Measurements from ENCODE around the gene GLP1R. TPM values are rescaled to one million over a fixed set of nuclear protein-coding genes. Genes with fewer than 3 reads are reported as not detected.
"Not testable (repeated sequence)": the region's sequence is repeated elsewhere in the genome, so short reads cannot be mapped to it uniquely, and the experiment has no call there.

GLP1R gene
- total and polyA plus RNA-seq, 4 donors, result not detected

DNA sequence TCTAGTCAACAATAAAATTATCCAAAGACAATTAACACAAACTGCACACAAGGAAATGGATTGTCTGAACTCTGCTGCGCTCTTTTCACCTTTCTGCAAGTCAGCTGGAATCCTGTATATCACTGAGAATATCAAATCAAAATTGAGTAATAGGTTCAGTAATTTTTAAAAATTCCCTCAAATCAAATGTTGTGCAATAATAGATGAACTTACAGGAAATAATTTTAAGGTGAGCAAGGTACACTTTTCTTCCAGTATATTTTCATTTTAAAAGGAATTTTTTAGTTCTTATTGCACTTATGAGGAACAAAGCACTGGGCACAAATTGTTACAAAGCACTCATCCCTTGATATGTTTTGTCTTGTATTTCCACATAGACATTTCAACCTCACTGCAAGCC lies 65.2 kb downstream of the GLP1R start:
- intact Hi-C loops (cut with DNase I), result no loop called here
- 90 to 95% methylated on average over 1 of the region's 1 CpG for WGBS, 2 donors
- Histone ChIP-seq H3K4me3 (ENCODE audit: low read length in 2 of 2) (peak overlapping the region in 1 of 2 donors; percentile 86), H3K4me1 (ENCODE audit: control insufficient read depth in 1 of 2, insufficient read depth in 2 of 2, low read length in 2 of 2) (no peaks in the 10 kb centered on the region), H3K9me3 (ENCODE audit: control insufficient read depth, low read length) (no peaks in the 10 kb centered on the region), H3K27ac (ENCODE audit: low read depth in 1 of 2, low read length in 2 of 2) (no peak overlapping the region), H3K36me3 (ENCODE audit: control insufficient read depth in 1 of 2, insufficient read depth in 2 of 2, low read length in 1 of 2) (no peaks in the 10 kb centered on the region), H3K27me3 (ENCODE audit: control insufficient read depth in 1 of 2, insufficient read depth in 2 of 2, low read length in 1 of 2) (no peaks in the 10 kb centered on the region)
- ATAC-seq (ENCODE audit: low FRiP score), result no peak
- no peak for DNase-seq

GRCh38 chr6:39114388-39114703 lies 65.8 kb downstream of the GLP1R start:
- peak overlapping the region; percentile 84 to 86 for H3K4me3 ChIP-seq (ENCODE audit: low read length in 2 of 2)
- no peaks in the 10 kb centered on the region for H3K27me3 ChIP-seq (ENCODE audit: control insufficient read depth in 1 of 2, insufficient read depth in 2 of 2, low read length in 1 of 2)
- no peaks in the 10 kb centered on the region for H3K9me3 ChIP-seq (ENCODE audit: control insufficient read depth, low read length)
- WGBS, 2 donors, result 2% methylated on average over 11 of the region's 11 CpGs
- DNase-seq, result no peak
- H3K4me1 ChIP-seq (ENCODE audit: control insufficient read depth in 1 of 2, insufficient read depth in 2 of 2, low read length in 2 of 2), result no peaks in the 10 kb centered on the region
- no peaks in the 10 kb centered on the region for H3K36me3 ChIP-seq (ENCODE audit: control insufficient read depth in 1 of 2, insufficient read depth in 2 of 2, low read length in 1 of 2)
- ATAC-seq (ENCODE audit: low FRiP score), result peak; percentile 17
- peak overlapping the region in 1 of 2 donors; percentile 76 for H3K27ac ChIP-seq (ENCODE audit: low read depth in 1 of 2, low read length in 2 of 2)
- intact Hi-C loops (cut with DNase I), result no loop called here

DNA sequence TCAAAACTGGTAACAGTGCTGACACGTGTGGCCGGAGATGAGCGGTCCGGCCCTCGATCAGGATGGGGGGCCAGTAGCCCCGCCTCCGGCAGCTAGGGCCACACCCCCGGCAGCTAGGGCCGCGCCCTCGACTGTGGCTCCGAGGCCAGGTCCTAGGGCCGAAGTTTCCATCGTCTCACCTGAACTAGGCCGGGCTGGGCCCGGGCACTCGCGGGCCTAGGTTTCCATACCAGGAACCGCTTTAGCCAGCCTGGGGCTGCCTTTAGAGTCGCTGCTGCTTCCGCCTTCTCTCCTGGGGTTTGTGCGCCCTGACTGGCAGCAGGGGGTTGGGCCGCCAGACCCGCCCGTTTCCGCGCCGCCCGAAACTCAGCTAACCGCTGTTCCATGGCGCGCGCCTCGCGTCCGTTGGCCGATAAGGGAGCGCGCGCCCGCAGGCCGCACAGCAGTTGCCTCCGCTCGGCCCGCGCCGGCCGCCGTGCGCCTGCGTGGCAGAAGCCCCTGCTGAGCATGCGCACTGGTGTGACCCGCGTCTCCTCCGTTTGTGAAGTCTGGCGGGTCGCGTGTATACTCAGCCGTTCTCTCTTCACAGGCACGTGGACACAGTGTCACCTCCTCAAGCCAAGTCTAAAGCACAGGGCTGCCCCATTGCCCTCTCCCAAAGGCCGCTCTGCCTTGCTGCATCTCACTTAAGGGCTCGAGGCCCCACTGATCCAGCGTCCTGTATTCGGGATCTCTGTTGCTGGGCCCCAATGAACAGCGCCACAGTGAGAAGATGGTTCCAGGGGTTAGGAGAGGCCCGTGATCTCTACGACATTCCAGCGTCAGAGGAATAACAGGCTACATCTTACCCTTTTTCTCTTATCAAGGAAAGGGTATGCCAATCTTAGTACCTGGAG lies 66.4 kb downstream of the GLP1R start, which contains the start of gene SAYSD1:
Gene SAYSD1 (minus strand): TSS at position 483 of the 896 bp plus-strand sequence. CDS start 97 bp downstream, at position 386.
- Histone ChIP-seq H3K27me3 (ENCODE audit: control insufficient read depth in 1 of 2, insufficient read depth in 2 of 2, low read length in 1 of 2) (no peaks in the 10 kb centered on the region), H3K4me1 (ENCODE audit: control insufficient read depth in 1 of 2, insufficient read depth in 2 of 2, low read length in 2 of 2) (no peaks in the 10 kb centered on the region), H3K27ac (ENCODE audit: low read depth in 1 of 2, low read length in 2 of 2) (peak within 1 kb of the TSS; percentile 9 to 76), H3K9me3 (ENCODE audit: control insufficient read depth, low read length) (no peaks in the 10 kb centered on the region), H3K36me3 (ENCODE audit: control insufficient read depth in 1 of 2, insufficient read depth in 2 of 2, low read length in 1 of 2) (no peaks in the 10 kb centered on the region), H3K4me3 (ENCODE audit: low read length in 2 of 2) (peak within 1 kb of the TSS; percentile 84 to 86)
- intact Hi-C loops (cut with DNase I), result no loop called here
- ATAC-seq (ENCODE audit: low FRiP score) (peak; percentile 98), DNase-seq (peak; percentile 95 to 97)
- WGBS, 2 donors, result 1% methylated on average over 68 of the region's 68 CpGs

DNA sequence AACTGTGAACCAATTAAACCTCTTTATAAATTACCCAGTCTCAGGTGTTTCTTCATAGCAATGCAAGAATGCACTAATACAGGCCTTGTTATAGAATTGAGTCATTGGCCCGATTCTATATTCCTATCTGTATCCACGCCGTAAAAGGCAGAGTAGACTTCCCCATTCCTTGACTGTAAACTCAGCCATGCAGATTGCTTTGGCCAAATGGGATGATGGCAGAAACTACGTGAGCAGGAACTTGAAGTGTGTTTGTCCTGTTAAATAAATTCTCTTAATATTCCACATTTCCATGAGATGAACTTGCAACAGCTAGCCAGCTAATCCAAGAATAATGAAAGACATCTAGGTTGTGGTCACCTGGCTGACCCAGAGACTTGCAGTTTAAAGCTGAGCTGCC lies 70.3 kb downstream of the GLP1R start:
- WGBS, 2 donors, result 84 to 90% methylated on average over 4 of the region's 4 CpGs
- no peaks in the 10 kb centered on the region for H3K27me3 ChIP-seq (ENCODE audit: control insufficient read depth in 1 of 2, insufficient read depth in 2 of 2, low read length in 1 of 2)
- no peaks in the 10 kb centered on the region for H3K4me1 ChIP-seq (ENCODE audit: control insufficient read depth in 1 of 2, insufficient read depth in 2 of 2, low read length in 2 of 2)
- H3K27ac ChIP-seq (ENCODE audit: low read depth in 1 of 2, low read length in 2 of 2), result no peak overlapping the region
- H3K36me3 ChIP-seq (ENCODE audit: control insufficient read depth in 1 of 2, insufficient read depth in 2 of 2, low read length in 1 of 2), result no peaks in the 10 kb centered on the region
- DNase-seq, result no peak
- H3K4me3 ChIP-seq (ENCODE audit: low read length in 2 of 2), result no peak overlapping the region
- intact Hi-C loops (cut with DNase I), result no loop called here
- no peak for ATAC-seq (ENCODE audit: low FRiP score)
- no peaks in the 10 kb centered on the region for H3K9me3 ChIP-seq (ENCODE audit: control insufficient read depth, low read length)

DNA sequence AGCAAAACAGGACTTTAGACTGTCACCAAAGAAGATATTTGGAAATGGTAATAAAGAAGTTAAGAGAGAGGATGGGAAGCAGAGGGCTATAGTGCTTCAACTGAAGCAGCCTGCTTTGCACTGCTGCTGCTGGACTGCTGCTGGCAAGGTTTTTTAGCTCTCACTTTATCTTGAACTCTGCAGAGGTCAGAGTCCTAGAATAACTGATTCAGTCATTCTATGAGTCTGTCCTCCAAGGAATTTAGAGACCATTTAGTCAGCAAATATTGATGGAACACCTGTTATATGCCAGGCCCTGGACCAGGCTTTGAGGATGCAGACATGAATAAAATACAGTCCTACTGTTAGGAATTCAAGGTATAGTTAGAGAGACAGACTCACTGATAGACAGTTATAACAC lies 75.5 kb downstream of the GLP1R start:
- Histone ChIP-seq H3K4me1 (ENCODE audit: control insufficient read depth in 1 of 2, insufficient read depth in 2 of 2, low read length in 2 of 2) (no peaks in the 10 kb centered on the region), H3K27me3 (ENCODE audit: control insufficient read depth in 1 of 2, insufficient read depth in 2 of 2, low read length in 1 of 2) (no peaks in the 10 kb centered on the region), H3K4me3 (ENCODE audit: low read length in 2 of 2) (no peak overlapping the region), H3K36me3 (ENCODE audit: control insufficient read depth in 1 of 2, insufficient read depth in 2 of 2, low read length in 1 of 2) (peaks cover 0 to 2% of the 10 kb centered on the region in 2 donors), H3K9me3 (ENCODE audit: control insufficient read depth, low read length) (no peaks in the 10 kb centered on the region), H3K27ac (ENCODE audit: low read depth in 1 of 2, low read length in 2 of 2) (no peak overlapping the region)
- ATAC-seq (ENCODE audit: low FRiP score) (no peak), DNase-seq (no peak)
- intact Hi-C loops (cut with DNase I), result no loop called here

DNA sequence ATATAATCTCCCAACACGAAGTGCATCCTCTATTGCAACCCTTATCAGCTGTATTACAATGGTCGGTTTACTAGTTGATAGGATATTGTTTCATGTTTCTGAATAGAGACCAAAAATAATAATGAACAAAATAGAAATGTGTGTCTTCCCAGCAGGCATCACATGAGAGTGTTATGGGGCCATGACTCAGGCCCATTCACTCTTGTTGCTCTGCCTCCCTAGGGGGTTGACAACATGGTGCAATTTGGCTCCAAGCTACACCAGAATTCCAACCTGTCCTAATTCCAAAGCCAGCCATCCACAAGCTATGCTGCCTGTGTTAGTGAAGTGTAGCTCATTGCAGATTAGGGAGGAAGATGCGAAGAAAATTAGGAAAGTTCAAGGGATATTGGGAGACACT lies 79.5 kb downstream of the GLP1R start:
- ATAC-seq (ENCODE audit: low FRiP score) (peak; percentile 15), DNase-seq (no peak)
- intact Hi-C loops (cut with DNase I), result no loop called here
- H3K9me3 ChIP-seq (ENCODE audit: control insufficient read depth, low read length), result no peaks in the 10 kb centered on the region
- H3K4me1 ChIP-seq (ENCODE audit: control insufficient read depth in 1 of 2, insufficient read depth in 2 of 2, low read length in 2 of 2), result no peaks in the 10 kb centered on the region
- no peak overlapping the region for H3K27ac ChIP-seq (ENCODE audit: low read depth in 1 of 2, low read length in 2 of 2)
- H3K4me3 ChIP-seq (ENCODE audit: low read length in 2 of 2), result no peak overlapping the region
- H3K36me3 ChIP-seq (ENCODE audit: control insufficient read depth in 1 of 2, insufficient read depth in 2 of 2, low read length in 1 of 2), result peaks cover 0 to 2% of the 10 kb centered on the region in 2 donors
- H3K27me3 ChIP-seq (ENCODE audit: control insufficient read depth in 1 of 2, insufficient read depth in 2 of 2, low read length in 1 of 2), result no peaks in the 10 kb centered on the region
- WGBS, 2 donors, result 66 to 75% methylated on average over 3 of the region's 3 CpGs

DNA sequence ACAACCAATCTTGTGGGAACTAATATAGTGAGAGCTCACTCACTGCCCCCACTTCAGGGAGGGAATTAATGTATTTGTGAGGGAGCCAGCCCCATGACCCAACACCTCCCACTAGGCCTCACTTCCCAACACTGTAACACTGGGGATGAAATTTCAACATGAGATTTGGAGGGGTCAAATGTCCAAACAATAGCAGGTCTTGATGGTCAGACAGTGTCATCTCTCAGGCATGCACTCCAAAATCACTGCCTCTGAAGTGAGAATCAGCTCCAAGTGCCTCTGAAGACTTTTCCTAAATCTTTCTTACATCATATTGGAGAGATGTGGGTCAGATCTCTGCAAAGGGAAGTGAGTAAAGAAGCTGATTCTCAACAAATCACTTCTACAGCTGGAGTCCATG lies 80.3 kb downstream of the GLP1R start:
- intact Hi-C loops (cut with DNase I), result no loop called here
- Histone ChIP-seq H3K4me3 (ENCODE audit: low read length in 2 of 2) (no peak overlapping the region), H3K9me3 (ENCODE audit: control insufficient read depth, low read length) (peaks cover 1% of the 10 kb centered on the region), H3K36me3 (ENCODE audit: control insufficient read depth in 1 of 2, insufficient read depth in 2 of 2, low read length in 1 of 2) (peaks cover 0 to 2% of the 10 kb centered on the region in 2 donors), H3K27ac (ENCODE audit: low read depth in 1 of 2, low read length in 2 of 2) (no peak overlapping the region), H3K4me1 (ENCODE audit: control insufficient read depth in 1 of 2, insufficient read depth in 2 of 2, low read length in 2 of 2) (no peaks in the 10 kb centered on the region), H3K27me3 (ENCODE audit: control insufficient read depth in 1 of 2, insufficient read depth in 2 of 2, low read length in 1 of 2) (no peaks in the 10 kb centered on the region)
- no peak for DNase-seq
- no peak for ATAC-seq (ENCODE audit: low FRiP score)

DNA sequence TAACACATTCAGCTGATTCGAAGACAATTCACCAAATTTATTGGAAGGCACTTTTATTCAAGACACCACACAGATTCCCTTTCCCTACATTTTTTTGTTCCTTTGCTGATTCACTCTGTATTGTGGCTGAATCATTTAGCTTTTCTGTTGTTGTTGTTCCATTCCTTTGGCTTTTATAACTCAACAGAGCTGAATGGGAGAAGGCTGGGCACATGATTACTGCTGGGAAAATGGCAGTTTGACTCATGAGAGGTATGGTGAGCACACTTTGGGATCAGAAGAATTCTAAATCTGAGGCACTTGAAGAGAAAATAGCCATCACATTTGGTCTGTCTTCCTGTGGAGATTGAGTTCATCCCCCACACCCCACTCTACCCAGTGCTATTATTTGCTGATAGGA lies 82.1 kb downstream of the GLP1R start:
- Histone ChIP-seq H3K4me1 (ENCODE audit: control insufficient read depth in 1 of 2, insufficient read depth in 2 of 2, low read length in 2 of 2) (no peaks in the 10 kb centered on the region), H3K27me3 (ENCODE audit: control insufficient read depth in 1 of 2, insufficient read depth in 2 of 2, low read length in 1 of 2) (no peaks in the 10 kb centered on the region), H3K9me3 (ENCODE audit: control insufficient read depth, low read length) (peaks cover 1% of the 10 kb centered on the region), H3K36me3 (ENCODE audit: control insufficient read depth in 1 of 2, insufficient read depth in 2 of 2, low read length in 1 of 2) (peaks cover 0 to 2% of the 10 kb centered on the region in 2 donors), H3K27ac (ENCODE audit: low read depth in 1 of 2, low read length in 2 of 2) (no peak overlapping the region), H3K4me3 (ENCODE audit: low read length in 2 of 2) (no peak overlapping the region)
- ATAC-seq (ENCODE audit: low FRiP score) (no peak), DNase-seq (no peak)
- WGBS, 2 donors, result 93 to 94% methylated on average over 1 of the region's 1 CpG
- intact Hi-C loops (cut with DNase I), result no loop called here

DNA sequence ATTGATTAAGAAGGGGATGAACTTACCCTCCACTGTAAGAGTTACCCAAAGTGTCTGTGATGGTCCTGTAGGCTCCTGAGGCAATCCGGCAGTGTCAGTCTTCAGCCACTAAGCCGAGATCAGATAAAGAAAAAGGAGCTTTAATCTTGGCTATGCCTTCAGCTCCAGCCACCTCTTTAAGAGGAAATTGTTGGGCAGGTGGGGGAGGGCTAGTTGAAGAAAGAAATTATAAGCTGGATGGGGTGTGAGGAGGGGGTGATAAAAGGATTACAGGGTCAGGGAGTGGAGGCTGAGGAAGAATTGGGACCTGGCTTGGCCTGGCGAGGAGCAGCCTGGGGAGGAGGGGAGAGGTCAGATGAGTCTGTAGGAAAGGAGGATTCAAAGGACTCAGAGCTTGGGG lies 86.2 kb downstream of the GLP1R start:
- H3K4me1 ChIP-seq (ENCODE audit: control insufficient read depth in 1 of 2, insufficient read depth in 2 of 2, low read length in 2 of 2); H3K27me3 ChIP-seq (ENCODE audit: control insufficient read depth in 1 of 2, insufficient read depth in 2 of 2, low read length in 1 of 2); H3K27ac ChIP-seq (ENCODE audit: low read depth in 1 of 2, low read length in 2 of 2); intact Hi-C loops (cut with DNase I); H3K36me3 ChIP-seq (ENCODE audit: control insufficient read depth in 1 of 2, insufficient read depth in 2 of 2, low read length in 1 of 2); H3K4me3 ChIP-seq (ENCODE audit: low read length in 2 of 2); ATAC-seq (ENCODE audit: low FRiP score); H3K9me3 ChIP-seq (ENCODE audit: control insufficient read depth, low read length); DNase-seq: not testable (repeated sequence)
- WGBS, 2 donors, result 75 to 76% methylated on average over 3 of the region's 3 CpGs
